SIG-M5 treated with dmso at 0.1 percent for 504 hours (cell line): ENCODE data around the gene KCNMA1.

Experiments used
- DNase-seq: peaks from one replicate; lab custom pipeline; 2025; ENCODE audit not compliant: unreplicated experiment; lab: John Stamatoyannopoulos, UW

The KCNMA1 gene

DNA sequence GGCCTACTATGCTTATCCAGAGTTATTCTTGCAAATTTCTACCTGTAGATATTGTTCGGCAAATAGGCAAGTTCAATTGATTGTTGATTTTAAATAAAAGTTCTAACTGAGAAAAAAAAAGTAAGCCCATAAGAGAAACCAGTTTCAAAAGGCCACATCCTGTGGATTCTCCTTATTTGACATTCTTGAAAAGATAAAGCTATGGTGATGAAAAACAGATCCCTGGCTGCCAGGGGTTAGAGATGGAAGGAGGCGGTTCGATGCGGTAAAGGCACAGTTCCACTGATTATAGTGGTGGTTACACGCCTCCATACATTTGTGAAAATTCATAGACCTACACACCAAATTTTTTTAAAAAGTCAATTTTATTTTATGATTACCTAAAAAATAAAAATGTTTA, 347.8 kb downstream of the KCNMA1 start:
- no peak for DNase-seq

DNA sequence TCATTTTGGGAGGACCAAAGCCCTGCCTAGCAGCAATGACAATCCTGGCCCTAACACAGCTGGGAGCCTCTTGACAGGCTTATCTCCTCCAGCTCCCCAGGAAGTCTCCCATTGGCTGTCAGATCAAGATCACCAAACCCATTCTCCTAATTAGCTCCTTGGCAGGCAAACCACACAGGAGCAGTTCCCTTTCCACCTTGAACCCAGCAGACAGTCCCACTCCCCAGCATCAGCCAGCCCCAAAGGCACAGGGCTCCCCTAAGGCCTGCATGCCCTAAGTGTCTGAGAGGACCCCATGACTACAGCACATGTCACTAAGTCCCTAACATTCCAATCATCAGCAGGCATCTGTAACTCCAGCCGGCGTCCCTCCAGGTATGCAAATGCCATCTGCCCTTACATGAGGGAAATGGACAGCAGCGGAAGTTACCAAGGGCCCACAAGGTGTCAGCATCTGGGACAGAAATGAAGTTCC, 348.5 kb downstream of the KCNMA1 start:
- no peak for DNase-seq

DNA sequence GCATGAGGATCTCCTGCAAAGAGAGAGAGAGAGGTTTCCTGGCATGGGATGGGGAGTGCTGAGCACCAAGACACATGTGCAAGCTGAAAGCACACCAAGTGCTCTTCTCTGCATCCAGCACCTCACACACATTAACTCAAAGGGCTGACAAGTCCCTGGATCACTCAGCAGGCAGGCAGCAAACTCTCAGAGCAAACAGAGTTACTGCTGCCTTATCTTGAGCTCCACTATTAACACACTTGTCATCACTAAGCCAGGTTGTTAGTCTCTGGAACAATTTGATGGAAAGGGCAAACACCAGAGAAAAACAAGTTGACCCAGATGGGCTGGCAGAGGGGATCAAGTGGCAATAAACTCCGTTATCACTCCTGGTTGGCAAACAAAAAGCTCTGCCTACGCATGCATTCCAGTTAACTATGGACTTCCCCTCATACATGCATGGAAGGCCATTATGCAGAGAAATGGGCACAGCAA, 349.9 kb downstream of the KCNMA1 start:
- no peak for DNase-seq

DNA sequence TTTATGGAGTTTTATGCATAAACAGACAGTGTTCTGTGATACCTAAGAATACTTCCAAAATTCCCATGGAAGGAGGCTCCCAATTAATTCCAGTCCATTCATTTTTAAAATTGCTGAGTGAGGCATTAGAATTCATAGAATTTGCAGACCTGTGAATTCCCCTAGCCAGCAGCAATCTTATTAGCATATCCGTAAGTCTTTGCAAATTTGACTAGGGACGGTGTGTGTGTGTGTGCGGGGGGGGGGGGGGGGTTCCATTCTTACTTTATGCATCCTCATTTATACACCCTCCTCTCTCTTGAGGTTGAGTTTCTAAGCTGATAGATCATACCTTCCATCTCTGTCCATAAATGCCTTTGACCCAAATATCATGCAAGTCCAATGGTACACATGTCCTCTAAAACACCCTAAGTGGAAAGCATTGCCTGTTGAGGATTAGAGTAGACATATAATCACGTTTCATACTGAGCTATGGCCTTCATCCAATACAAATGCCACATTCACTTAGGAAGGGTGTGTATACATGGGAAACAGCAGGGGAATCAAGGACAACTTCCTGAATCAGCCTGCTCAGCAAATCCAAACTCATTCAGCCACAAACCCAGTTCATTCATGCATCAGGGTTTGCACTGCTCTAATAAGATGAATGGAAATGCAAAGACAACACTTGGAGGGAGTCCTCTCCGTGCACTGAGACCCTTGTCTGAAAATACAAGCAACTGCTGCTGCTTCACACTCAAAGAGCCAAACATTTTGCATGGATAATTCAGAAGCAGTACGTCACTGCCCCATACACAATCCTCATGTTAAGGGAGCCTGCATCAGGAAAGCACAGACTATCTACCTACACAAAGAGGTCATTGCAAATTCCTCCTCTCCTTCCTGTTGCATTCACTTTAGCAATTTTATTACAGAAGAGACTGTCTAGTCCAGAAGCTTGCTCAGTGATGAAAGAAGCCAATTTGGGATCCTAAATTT, 350.8 kb downstream of the KCNMA1 start:
- DNase-seq: no peak

DNA sequence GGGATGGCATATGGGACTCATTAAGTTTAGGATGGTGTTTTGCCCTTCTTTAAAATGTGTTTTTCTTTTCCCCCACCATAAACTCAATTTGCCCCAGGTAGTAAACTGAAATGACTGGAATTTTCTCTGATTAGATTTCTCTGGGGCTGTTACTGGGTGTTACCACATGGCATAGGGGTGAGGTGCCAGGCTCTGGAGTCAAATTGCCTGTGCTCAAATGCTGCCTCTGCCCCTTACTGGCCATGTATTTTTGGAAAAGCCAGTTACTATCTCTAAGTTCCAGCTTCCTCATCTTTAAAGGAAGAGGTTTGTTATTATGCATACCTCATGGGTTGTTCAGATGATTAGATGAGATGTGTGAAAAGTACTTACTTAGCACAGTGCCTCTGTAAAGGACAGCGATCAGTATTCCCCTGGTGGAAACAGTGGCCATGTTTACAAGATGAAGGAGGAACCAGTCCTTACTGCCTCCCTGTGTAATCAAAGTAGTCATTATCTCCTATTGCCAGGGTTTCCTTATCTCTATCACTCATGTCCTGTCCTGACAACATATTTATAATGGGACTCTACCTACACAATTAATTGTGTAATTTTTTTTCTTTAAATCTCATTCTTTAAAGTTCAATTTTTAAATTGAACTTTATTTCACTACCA, 352.0 kb downstream of the KCNMA1 start:
- no peak for DNase-seq

DNA sequence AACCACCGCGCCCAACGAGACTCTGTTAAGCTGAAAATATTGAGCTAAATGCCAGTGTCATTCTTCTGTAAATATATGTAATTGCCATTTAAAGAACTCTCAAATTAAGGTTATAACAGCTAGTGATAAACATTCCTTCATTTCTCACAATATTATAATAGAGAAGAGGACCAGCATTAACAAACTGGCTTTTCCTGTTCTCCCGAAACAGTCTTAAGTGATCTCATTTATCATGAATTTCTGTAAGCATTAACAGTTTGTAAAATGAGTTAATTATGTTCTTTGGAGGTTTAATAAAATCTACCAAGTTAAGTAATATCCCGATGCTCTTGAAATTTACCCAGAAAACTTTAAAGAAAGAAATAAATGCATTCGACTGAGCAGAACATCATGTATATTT, 352.8 kb downstream of the KCNMA1 start:
- DNase-seq: no peak

DNA sequence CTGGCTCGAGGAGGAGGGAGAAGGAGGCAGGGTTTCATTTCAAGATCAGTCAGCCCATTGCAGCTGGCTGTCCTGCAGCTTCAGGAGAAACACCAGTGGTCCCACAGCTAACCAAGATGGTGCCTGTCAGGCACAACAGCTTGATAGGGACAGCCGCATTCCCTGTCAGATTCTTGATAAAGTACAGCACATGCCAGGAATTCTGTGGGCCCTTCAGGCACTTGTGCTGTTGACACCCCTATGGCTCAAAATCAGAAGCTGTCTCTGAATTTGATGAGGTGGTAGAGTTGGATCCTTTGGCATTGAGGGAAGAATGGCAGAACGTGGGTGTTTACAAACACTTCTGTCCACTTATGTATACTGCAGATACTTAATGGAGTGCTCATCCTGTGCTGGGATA, 354.3 kb downstream of the KCNMA1 start:
- DNase-seq: no peak

DNA sequence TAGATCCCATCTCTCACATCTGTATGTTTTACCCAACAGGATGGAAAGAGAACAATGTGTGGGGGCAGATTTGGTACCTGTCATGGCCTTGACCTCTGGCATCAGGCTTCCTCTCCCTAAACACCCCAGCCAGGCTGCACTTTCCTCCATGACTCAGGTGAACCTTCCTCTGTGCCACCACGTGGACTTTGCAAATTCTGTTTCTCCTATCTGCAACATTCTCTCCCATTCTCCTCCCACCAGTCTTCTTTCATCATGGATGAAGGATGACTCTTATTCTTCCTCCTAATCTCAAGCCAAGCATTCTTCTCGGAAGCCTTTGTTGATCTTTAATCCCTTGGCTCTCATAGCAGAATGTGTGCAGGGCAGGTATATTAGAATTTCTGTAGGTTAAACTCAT, 355.4 kb downstream of the KCNMA1 start:
- no peak for DNase-seq

DNA sequence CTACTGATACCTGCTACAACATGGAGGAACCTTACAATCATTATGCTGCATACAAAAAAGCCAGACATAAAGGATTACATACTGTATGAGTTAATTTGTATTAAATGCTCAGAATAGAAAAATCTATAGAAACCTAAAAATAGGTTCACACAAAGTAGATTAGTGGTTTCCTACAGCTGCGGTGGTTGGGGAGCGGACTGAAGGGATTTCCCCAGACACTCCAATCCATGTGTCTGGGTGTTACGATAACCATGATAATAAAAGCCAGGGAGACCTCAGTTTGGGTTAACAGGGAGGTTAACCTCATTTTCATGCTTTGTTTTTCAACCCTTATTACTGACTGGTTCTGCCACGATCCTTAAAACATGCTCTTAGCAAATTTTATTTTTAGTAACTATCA, 355.9 kb downstream of the KCNMA1 start:
- DNase-seq: no peak

DNA sequence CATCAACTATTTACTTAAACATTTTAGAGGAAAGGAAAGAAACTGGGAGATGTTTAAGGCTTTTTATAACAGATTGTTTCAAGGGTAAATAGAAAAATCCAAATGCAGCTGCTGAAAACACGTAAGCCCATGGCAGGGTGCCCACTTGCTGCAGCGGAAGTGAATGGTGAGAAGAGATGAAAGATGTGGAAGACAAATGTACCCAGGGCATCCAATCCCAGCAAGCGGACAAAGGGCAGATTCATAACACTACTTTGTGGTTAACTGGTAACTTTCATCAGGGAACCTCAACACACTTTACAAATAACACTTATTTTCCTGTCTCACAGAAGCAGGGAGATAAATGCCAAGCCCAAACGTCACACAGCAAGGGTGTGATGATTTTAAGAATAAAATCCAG, 358.4 kb downstream of the KCNMA1 start:
- DNase-seq: no peak

DNA sequence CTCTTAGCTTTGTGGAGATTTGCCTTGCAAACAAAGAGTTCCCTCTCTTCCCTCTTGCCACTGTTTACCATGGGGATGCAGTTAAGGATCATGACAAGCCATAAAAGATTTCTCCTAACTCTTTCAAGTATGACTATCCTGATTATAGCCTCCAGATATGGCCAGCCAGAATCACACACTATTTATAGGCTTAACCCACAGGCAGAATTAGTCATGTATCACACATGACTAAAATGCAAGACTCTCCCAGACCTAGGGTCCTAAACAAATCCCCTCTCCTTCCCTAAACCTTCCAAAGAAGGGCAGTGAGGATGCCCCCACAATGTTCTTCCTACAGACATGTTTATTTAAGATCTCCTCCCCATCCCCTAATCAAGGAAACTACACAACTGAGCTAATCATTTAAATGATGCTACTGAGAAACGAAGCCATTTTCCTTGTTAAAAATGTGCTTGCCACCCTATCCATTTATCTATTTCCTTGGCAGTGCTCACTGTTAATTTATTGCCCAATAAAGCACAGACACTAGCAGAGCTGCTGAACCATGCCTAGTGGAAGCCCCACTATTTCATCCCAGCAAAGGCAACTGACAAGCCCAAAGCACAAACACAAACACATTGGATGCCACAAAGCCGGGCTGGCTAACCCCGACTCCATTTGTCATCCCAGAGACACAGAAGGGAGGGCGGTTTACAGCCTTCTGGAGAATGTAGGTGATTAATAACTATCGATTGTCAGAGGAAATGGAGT, 363.4 kb downstream of the KCNMA1 start:
- no peak for DNase-seq

DNA sequence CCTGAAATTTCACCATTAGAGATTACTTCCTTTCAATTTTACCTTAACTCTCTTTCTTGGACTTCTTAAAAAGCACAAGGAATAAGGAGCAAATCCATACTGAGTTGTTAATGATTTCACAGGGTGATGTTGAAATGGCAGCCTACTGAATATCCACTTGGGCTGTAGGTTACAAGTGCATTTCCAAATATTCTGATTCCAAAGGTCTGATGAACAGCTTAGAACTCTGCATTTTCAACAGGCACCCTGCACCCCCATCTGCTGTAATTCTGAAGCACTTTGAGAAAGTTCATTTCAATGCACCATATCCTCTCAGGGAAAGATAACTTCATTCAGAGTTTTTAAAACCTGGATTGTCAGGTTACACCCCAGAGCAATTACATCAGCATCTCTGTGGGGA, 368.4 kb downstream of the KCNMA1 start:
- no peak for DNase-seq

DNA sequence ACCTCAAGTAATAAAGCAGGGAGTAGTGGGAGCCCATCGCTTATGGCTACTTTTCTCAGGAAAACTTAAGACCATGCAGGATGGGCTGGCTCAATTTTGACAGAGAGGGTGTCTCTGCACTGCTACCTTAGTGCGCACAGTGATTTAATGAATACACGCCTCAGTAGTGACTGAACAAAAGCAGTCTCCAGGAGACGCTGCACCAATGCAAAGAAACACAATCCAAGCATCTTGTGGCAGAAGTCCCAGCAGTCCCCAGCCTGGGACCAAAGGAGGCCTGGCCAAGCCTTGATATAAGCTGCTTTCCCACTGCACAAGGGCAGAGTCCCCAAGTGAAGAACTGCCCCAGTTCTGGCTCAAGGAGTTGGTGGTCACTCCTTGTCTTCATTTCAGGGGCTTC, 368.9 kb downstream of the KCNMA1 start:
- DNase-seq: no peak

DNA sequence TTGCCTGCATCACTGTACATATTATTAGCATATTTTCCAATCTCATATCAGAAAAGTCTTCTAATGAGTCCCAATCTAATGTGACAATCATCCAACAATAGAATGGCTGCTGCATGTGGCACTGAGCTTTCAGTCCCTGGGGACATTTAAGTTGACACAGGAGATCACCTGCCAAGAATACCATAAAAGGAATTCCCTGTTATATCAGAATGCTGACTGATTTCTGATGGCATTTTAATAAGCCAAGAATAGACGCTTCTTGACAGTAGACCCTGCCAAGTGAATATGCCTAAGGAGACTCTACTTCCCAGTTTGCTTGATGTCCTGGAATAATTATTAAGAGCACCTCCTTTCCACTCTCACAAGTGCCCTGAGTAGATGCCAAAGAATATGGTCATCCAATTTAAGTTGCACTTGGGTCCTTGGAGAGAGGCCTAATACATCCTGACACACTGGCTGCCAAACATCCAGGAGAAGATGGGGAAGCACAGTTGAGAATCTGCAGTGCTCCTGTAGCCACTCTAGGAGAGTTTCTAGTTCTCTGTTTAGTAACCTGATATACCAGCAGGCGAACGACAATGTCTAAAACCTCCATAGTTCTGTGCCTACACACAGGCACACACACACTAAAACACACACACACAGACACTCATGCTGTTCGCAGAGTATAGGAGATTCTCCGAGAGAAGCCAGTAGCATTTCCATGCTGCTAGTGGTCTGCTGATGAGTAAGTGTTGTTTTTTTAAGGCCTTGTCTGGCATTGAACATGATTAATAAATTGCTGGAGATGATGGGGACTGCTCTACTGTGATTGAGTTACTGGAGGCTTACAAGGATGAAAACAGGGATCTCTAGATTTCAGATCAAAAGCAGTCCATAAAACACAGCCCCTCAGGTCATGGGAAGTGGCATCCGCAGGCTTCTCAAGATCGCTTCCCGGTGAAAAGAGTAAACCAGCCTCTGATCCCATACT, 369.6 kb downstream of the KCNMA1 start:
- DNase-seq: no peak

DNA sequence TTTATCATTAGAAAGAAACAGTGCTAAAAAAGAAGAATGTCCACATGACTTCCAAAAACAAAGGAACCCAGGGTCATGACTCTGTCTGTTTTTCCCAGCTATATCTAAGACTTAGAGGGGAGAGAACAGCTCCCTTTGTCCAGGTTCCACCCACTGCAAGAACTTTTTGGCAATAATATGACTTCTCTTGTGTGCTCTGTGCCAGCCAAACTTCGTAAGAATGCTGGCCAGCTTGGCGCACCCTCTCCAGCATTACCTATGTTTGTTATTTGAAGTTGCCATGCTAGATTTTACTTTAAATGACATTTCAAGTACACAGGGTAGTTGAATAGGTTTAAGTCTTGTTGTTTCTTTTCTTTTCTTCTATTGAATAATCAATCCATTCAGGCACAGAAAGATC, 371.4 kb downstream of the KCNMA1 start:
- DNase-seq: no peak

DNA sequence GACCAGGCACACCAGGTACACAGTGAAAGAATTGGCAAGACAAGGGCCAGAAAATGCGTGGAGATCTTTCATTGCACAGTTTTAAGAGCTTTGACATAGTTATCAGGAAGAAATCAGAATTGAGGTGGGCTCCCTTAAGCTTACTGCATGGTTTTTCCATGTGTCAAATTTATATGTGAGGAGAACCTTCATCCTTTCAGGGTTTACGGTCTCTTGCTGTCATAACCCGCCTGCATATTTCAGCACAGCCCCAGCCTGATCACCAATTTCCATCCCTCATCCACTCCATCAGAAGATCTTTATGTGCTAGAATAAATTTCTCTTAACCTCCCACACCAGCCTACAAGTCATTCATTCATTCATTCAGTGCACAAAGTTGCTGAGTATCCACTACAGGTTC, 373.1 kb downstream of the KCNMA1 start:
- no peak for DNase-seq

DNA sequence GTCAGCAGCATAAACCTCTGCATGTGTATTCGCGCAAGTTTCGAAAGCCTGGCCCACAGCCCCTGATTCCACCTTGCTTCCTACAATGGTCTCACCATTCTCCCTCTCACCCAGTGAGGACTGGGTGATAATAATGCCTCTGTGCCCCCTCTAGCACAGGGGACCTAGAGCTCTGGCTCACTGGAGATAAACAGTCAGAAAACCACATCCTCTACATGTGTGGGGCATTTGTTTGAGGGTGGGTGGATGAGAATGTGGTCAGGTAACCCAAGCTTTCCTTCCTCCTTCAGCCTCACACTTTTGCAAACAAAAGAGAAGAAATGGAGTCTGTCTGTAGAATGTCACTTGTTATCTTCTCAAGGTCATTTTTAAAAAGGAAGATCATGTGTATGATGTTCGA, 373.5 kb downstream of the KCNMA1 start:
- DNase-seq: no peak

DNA sequence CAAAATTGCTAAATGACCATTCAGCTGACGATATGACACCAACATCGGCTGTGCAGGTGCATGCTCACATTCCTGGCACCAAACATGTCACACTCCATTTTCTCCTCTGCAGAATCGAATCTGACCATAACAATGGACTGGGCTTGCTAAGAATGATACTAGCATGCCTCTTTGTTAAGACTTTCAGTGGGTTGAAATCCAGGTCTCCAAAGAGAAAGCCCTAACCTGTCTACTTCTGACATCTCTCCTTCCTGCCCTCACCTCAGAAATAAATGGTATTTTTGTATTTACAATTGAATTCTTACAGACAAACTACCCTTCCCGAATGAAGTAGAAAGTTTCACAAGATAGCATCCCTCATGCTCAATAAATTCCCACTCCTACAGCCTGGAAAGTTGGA, 373.9 kb downstream of the KCNMA1 start:
- no peak for DNase-seq

DNA sequence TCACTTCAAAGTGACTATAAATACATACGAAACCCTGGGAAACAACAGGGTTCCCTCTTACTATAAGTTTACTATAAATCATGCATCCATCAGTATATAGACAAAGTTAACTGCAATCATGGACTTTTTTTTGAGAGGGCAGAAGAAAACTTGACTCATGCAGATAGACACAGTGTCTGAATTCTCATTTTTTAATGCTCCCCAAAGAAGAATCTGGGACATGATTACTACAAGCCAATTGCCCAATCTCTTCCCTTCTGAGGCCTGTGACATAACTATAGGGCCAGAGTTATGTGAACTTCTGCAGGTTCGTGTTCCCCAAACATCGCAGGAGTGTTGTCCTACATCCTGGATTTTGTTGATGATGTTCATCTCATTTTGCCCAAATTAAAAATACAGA, 376.5 kb downstream of the KCNMA1 start:
- DNase-seq: no peak

DNA sequence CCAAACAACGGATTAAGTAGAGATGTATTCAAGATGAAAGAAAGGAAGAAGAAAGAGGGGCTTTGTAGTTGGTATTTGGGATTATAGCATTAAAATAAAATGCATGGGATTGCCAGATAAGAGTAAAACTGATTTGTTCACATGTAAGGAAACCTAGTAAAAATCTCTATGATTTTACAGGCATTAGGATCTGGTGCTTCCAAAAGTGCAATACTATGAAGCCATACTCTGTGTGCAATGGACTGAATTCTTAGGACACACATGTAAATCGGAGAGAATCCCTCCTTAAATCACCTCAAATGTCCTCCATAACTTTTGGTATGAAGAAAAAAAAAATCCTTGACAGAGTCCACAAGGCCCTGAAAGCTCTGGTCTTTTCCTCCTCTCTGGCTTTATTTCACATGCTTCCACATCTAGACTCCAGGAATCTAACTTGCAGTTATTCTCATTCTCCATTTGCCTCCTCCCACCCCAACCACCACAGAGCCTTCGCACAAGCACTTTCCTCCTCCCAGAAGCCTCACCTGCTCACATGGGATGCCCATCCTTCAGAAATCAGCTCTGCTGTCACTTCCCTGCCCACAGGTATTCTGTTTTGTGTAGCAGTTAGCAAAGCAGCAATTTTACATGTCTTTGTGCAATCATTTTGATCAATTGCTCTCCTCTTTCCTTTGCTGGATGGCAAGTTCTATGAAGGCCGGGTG, 378.3 kb downstream of the KCNMA1 start:
- DNase-seq: no peak
